Neural cell (in vitro differentiated cells): Measurements from ENCODE around the gene B4GALT5.

ENCODE experiments used
- EP300 ChIP-seq: fragments of 450-650 bp; conservative IDR thresholded peaks from 2 replicates; pipeline ENCODE4 v1.6.1; 2014; ENCODE audit warnings: antibody characterized with exemption, mild to moderate bottlenecking, moderate library complexity; ENCODE audit not compliant: poor library complexity, severe bottlenecking
- EZH2 ChIP-seq: fragments of 200-600, 300-800 bp; shearing (Covaris generic), sonication (generic); IDR thresholded peaks from 2 replicates; pipeline ENCODE4 v1.6.1; 2014; ENCODE audit warnings: antibody characterized with exemption, low read length, borderline replicate concordance, mild to moderate bottlenecking; ENCODE audit not compliant: insufficient read depth, poor library complexity, severe bottlenecking
- POLR2AphosphoS5 ChIP-seq: IDR thresholded peaks from 2 replicates; pipeline ENCODE4 v1.6.1; 2012
- RAD21 ChIP-seq: fragments of 450-650 bp; conservative IDR thresholded peaks from 2 replicates; pipeline ENCODE4 v1.6.1; 2014; ENCODE audit warnings: antibody characterized with exemption, mild to moderate bottlenecking, moderate library complexity
- TAF1 ChIP-seq: IDR thresholded peaks from 2 replicates; pipeline ENCODE4 v1.6.1; 2012; ENCODE audit warnings: low read depth
- TF ChIP-seq, protein P1 (sequence below): fragments of 450-650 bp; IDR thresholded peaks from 2 replicates; pipeline ENCODE4 v1.5.1; 2014; ENCODE audit warnings: antibody characterized with exemption, mild to moderate bottlenecking, moderate library complexity; ENCODE audit not compliant: poor library complexity, severe bottlenecking
- TF ChIP-seq, protein P2 (sequence below): IDR thresholded peaks from 2 replicates; pipeline ENCODE4 v1.6.1; 2012; ENCODE audit warnings: borderline replicate concordance

DNA sequence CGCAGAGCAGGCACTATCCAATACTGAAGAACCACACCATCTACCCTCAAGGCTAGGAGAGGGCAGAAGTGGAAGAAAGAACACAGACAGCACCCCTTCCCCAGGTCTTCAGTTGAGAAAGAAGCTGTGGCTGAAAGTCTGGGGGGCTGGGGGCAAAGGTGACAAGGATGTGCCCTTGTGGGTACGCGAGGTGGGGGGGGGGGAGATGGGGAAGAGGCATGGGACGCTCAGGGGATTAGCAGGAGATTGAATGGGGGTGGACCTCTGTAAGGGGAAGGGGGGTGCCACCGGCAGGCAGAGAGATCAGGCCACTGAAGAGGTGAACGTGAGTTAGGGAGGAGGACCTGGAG lies 1.1 kb downstream of the B4GALT5 start:
- TF ChIP-seq, protein P1, sequence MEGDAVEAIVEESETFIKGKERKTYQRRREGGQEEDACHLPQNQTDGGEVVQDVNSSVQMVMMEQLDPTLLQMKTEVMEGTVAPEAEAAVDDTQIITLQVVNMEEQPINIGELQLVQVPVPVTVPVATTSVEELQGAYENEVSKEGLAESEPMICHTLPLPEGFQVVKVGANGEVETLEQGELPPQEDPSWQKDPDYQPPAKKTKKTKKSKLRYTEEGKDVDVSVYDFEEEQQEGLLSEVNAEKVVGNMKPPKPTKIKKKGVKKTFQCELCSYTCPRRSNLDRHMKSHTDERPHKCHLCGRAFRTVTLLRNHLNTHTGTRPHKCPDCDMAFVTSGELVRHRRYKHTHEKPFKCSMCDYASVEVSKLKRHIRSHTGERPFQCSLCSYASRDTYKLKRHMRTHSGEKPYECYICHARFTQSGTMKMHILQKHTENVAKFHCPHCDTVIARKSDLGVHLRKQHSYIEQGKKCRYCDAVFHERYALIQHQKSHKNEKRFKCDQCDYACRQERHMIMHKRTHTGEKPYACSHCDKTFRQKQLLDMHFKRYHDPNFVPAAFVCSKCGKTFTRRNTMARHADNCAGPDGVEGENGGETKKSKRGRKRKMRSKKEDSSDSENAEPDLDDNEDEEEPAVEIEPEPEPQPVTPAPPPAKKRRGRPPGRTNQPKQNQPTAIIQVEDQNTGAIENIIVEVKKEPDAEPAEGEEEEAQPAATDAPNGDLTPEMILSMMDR, result no peak
- no peak for TF ChIP-seq POLR2AphosphoS5
- no peak for TF ChIP-seq EP300
- TF ChIP-seq EZH2, result no peak
- TF ChIP-seq RAD21, result no peak
- TF ChIP-seq, protein P2, sequence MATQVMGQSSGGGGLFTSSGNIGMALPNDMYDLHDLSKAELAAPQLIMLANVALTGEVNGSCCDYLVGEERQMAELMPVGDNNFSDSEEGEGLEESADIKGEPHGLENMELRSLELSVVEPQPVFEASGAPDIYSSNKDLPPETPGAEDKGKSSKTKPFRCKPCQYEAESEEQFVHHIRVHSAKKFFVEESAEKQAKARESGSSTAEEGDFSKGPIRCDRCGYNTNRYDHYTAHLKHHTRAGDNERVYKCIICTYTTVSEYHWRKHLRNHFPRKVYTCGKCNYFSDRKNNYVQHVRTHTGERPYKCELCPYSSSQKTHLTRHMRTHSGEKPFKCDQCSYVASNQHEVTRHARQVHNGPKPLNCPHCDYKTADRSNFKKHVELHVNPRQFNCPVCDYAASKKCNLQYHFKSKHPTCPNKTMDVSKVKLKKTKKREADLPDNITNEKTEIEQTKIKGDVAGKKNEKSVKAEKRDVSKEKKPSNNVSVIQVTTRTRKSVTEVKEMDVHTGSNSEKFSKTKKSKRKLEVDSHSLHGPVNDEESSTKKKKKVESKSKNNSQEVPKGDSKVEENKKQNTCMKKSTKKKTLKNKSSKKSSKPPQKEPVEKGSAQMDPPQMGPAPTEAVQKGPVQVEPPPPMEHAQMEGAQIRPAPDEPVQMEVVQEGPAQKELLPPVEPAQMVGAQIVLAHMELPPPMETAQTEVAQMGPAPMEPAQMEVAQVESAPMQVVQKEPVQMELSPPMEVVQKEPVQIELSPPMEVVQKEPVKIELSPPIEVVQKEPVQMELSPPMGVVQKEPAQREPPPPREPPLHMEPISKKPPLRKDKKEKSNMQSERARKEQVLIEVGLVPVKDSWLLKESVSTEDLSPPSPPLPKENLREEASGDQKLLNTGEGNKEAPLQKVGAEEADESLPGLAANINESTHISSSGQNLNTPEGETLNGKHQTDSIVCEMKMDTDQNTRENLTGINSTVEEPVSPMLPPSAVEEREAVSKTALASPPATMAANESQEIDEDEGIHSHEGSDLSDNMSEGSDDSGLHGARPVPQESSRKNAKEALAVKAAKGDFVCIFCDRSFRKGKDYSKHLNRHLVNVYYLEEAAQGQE, result no peak
- no peak for TF ChIP-seq TAF1
